Fibroblast of mammary gland (primary cell): ENCODE results near the gene LAMA2.

Experiments
- DNase-seq: peaks from one replicate; pipeline ENCODE4 v3.0.0-alpha.2; 2010; ENCODE audit warnings: low read depth
- H3K4me3 ChIP-seq: 2 replicates; pipeline ENCODE4 v1.5.1; 2011; ENCODE audit warnings: low read depth, mild to moderate bottlenecking, low read length, moderate library complexity; ENCODE audit not compliant: control insufficient read depth
- CTCF ChIP-seq: conservative IDR thresholded peaks from 2 replicates; pipeline ENCODE4 v1.5.1; 2011; ENCODE audit warnings: low read depth, low read length, inconsistent platforms; ENCODE audit not compliant: control insufficient read depth, insufficient read depth

Gene LAMA2

DNA sequence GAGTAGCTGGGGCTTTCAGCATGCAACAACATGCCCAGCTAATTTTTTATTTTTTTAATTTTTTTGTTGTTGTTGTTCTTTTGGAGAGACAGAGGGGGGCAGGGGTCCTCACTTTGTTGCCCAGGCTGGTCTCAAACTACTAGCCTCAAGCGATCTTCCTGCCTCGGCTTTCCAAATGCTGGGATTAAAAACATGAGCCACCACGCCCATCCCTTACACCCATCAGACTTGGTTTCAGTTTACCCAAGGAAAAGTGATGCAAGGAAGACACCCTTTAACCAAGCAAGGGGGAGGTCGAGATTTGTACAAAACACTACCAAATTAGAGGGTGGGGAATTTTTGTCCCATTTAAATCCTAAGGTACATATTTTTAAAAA lies 616.9 kb downstream of the LAMA2 start:
- no peak for DNase-seq
- H3K4me3 ChIP-seq = no peak overlapping the region
- TF ChIP-seq CTCF = no peak

DNA sequence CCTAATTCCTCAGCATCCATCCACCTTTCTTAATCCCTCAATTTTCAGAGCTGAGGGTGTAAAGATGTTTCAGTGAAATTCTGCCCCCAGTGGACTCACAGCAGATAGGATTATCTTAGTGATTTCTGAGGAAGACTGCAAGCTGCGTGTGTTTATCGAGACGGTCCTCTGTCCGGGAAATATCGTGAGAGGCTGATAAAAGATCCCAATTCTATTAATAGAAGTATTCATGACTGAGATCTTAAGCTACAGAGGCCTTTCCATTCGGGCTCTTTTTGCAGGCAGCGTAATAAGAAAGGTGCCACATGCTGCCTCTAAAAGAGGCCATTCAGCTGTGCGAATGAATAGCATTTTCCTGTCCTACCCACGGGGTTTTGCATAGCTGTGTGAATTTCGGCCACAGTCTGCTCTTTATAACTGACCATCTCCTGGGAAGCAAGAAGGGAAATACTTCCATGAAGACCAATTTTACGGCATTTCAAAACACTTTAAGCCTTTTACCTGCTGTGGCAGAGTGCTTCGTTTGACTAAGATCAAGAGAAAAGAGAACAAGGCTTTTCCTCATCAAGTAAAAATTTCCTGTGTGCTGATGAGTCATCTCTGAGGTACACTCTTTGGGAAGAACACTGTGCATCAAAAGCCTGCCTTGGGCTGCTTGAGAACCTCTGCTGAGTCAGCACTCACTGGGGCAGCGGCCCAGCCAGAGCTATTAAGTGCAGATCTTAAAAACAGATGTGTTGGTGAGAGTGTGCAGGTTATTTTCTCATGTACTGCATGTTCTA lies 618.2 kb downstream of the LAMA2 start:
- no peak overlapping the region for H3K4me3 ChIP-seq
- TF ChIP-seq CTCF = peak; percentile 35
- peak; percentile 99 for DNase-seq

DNA sequence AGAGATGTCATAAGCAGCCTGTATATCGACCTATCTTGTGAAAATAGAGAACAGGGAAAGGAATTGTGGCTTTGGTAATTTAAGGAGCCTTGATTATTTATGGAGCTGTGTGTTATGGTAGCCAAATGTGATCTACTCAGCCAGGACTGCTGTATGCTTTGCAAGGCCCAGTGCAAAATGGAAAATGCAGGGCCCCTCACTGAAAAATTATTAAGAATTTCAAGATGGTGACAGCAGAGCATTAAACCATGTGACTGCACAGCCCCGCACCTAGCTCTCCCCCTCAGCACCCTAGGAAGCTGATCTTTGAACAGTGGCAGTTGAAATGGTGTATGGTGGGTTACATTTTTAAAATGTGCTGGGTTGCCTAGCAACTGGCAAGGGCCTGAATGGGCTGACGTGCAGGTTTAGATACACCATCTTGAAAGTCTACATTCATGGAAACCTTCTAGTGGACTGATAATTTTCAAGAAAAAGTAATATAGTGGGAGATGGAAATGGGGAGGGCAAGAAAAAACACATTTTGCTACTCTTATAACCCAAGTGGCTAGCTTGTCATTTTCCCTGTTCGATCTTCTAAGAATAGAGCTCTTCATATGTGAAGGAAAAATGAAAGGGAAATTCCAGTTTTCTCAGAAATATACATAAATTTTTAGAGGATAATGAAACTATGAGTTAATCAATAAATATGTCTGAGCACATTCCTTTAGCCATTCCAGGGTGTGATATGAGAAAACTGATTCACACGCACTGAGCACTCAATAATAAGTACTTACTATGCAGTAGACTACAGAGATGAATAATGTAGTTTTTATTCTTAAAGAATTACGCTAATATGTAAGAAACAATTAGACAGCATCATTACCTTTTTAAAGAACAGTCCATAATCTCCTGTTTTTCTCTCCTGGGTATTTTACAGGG lies 619.1 kb downstream of the LAMA2 start:
- TF ChIP-seq CTCF = no peak
- DNase-seq = no peak
- H3K4me3 ChIP-seq = no peak overlapping the region

DNA sequence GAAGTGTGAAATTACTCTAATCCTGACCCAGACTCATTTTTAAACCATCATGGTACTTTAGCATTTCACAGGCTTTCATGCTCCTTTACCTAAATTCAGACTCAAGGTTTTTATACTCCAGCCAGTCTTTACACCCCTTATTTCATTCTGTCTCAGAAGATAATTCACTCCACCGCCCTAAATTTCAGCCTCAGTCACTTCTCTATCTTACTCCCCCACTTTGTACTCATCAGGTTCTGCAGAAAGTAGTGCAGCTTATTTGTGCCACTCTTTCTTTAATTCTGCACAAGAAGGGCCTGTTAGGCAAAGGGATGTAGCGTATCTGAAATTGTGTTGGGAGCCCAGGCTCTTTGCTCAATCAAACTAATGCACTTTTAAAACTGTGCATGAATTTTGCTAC lies 621.5 kb downstream of the LAMA2 start:
- H3K4me3 ChIP-seq = no peak overlapping the region
- no peak for TF ChIP-seq CTCF
- DNase-seq = no peak

- no peak overlapping the region for H3K4me3 ChIP-seq
- no peak for TF ChIP-seq CTCF
Observed at GRCh38 chr6:129507059-129507807, 624.3 kb downstream of the LAMA2 start.

GRCh38 chr6:129507846-129508245 lies 624.9 kb downstream of the LAMA2 start:
- DNase-seq = no peak
- H3K4me3 ChIP-seq = no peak overlapping the region
- TF ChIP-seq CTCF = no peak

More at GRCh38 chr6:129507059-129507807, 624.3 kb downstream of the LAMA2 start:
- DNase-seq = no peak
